GM23338 (cell line): ENCODE data around the gene PTPRN2. TPM values are rescaled to one million over a fixed set of nuclear protein-coding genes. Genes with fewer than 3 reads are reported as not detected.

Experiments
- CREB1 ChIP-seq: fragments of 250-450 bp; sonication (Bioruptor Pico); IDR thresholded peaks from 2 replicates; pipeline ENCODE4 v1.5.0; 2020; ENCODE audit warnings: low read depth, mild to moderate bottlenecking, moderate library complexity
- EZH2 ChIP-seq: fragments of 200-600 bp; sonication (generic); IDR thresholded peaks from one replicate; pipeline ENCODE4 v1.8.0; 2017; ENCODE audit warnings: antibody characterized with exemption, mild to moderate bottlenecking, low read depth; ENCODE audit not compliant: unreplicated experiment
- POLR2AphosphoS5 ChIP-seq: IDR thresholded peaks from 2 replicates; pipeline ENCODE4 v1.6.1; 2016; ENCODE audit warnings: antibody characterized with exemption, low read depth
- ZNF114 ChIP-seq: fragments of 250-450 bp; sonication (Bioruptor Pico); IDR thresholded peaks from 2 replicates; pipeline ENCODE4 v1.5.0; 2020; ENCODE audit warnings: mild to moderate bottlenecking, moderate library complexity
- polyA plus RNA-seq: library from polyadenylated mRNA; unstranded; fragments of >200 nt; fragmentation: Nextera tagmentation; extraction: Ambion mirVana; gene quantifications from 2 replicates; pipeline ENCODE4 v1.2.1, GENCODE V29; 2016
- total RNA-seq: library from RNA; depleted of rRNA; stranded (reverse); fragments of >200 nt; shearing (Covaris generic); gene quantifications from 2 replicates; pipeline ENCODE4 v1.2.3, GENCODE V29; 2014
- TF ChIP-seq, protein P1 (sequence below): fragments of 250-450 bp; sonication (Bioruptor Pico); IDR thresholded peaks from 2 replicates; pipeline ENCODE4 v1.5.0; 2020; ENCODE audit warnings: mild to moderate bottlenecking, moderate library complexity
- TF ChIP-seq, protein P2 (sequence below): IDR thresholded peaks from 2 replicates; pipeline ENCODE4 v1.6.1; 2016; ENCODE audit warnings: antibody characterized with exemption
- TF ChIP-seq, protein P3 (sequence below), 2 experiments: fragments of 200-600 bp in 1 of 2; sonication (generic) in 1 of 2; conservative IDR thresholded peaks; 2 replicates each; pipeline versions ENCODE4 v1.5.1 to v1.6.1; 2016 to 2017; ENCODE audit warnings: antibody characterized with exemption in 2 of 2, low read depth in 2 of 2, mild to moderate bottlenecking in 2 of 2, moderate library complexity in 1 of 2

The PTPRN2 gene
- total and polyA plus RNA-seq, 2 experiments from 2014 or later = 0.87 to 4.0 TPM

DNA sequence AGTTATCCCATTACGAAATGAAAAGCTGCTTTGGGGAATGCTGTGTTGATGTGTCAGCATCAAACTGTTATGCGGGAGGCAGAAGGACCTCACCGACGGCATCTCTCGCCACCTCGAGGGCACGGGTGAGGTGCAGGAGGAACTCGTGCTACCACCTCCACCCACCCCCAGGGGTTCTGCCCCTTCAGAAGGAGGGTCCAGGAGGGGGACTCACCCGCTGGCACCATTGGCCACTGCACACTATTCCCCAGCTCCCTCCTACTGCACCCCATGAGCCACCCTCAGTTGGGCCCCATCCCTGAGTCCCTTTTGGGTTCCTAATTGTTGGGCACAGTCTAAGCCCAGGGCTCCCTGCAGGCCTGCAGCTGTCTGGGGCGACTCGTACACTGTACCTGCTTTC, 236.6 kb downstream of the PTPRN2 start (continued):
- TF ChIP-seq, protein P1, sequence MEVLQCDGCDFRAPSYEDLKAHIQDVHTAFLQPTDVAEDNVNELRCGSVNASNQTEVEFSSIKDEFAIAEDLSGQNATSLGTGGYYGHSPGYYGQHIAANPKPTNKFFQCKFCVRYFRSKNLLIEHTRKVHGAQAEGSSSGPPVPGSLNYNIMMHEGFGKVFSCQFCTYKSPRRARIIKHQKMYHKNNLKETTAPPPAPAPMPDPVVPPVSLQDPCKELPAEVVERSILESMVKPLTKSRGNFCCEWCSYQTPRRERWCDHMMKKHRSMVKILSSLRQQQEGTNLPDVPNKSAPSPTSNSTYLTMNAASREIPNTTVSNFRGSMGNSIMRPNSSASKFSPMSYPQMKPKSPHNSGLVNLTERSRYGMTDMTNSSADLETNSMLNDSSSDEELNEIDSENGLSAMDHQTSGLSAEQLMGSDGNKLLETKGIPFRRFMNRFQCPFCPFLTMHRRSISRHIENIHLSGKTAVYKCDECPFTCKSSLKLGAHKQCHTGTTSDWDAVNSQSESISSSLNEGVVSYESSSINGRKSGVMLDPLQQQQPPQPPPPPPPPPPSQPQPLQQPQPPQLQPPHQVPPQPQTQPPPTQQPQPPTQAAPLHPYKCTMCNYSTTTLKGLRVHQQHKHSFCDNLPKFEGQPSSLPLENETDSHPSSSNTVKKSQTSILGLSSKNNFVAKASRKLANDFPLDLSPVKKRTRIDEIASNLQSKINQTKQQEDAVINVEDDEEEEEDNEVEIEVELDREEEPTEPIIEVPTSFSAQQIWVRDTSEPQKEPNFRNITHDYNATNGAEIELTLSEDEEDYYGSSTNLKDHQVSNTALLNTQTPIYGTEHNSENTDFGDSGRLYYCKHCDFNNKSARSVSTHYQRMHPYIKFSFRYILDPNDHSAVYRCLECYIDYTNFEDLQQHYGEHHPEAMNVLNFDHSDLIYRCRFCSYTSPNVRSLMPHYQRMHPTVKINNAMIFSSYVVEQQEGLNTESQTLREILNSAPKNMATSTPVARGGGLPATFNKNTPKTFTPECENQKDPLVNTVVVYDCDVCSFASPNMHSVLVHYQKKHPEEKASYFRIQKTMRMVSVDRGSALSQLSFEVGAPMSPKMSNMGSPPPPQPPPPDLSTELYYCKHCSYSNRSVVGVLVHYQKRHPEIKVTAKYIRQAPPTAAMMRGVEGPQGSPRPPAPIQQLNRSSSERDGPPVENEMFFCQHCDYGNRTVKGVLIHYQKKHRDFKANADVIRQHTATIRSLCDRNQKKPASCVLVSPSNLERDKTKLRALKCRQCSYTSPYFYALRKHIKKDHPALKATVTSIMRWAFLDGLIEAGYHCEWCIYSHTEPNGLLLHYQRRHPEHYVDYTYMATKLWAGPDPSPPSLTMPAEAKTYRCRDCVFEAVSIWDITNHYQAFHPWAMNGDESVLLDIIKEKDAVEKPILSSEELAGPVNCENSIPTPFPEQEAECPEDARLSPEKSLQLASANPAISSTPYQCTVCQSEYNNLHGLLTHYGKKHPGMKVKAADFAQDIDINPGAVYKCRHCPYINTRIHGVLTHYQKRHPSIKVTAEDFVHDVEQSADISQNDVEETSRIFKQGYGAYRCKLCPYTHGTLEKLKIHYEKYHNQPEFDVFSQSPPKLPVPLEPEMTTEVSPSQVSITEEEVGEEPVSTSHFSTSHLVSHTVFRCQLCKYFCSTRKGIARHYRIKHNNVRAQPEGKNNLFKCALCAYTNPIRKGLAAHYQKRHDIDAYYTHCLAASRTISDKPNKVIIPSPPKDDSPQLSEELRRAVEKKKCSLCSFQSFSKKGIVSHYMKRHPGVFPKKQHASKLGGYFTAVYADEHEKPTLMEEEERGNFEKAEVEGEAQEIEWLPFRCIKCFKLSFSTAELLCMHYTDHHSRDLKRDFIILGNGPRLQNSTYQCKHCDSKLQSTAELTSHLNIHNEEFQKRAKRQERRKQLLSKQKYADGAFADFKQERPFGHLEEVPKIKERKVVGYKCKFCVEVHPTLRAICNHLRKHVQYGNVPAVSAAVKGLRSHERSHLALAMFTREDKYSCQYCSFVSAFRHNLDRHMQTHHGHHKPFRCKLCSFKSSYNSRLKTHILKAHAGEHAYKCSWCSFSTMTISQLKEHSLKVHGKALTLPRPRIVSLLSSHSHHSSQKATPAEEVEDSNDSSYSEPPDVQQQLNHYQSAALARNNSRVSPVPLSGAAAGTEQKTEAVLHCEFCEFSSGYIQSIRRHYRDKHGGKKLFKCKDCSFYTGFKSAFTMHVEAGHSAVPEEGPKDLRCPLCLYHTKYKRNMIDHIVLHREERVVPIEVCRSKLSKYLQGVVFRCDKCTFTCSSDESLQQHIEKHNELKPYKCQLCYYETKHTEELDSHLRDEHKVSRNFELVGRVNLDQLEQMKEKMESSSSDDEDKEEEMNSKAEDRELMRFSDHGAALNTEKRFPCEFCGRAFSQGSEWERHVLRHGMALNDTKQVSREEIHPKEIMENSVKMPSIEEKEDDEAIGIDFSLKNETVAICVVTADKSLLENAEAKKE = no peak
- TF ChIP-seq, protein P2, sequence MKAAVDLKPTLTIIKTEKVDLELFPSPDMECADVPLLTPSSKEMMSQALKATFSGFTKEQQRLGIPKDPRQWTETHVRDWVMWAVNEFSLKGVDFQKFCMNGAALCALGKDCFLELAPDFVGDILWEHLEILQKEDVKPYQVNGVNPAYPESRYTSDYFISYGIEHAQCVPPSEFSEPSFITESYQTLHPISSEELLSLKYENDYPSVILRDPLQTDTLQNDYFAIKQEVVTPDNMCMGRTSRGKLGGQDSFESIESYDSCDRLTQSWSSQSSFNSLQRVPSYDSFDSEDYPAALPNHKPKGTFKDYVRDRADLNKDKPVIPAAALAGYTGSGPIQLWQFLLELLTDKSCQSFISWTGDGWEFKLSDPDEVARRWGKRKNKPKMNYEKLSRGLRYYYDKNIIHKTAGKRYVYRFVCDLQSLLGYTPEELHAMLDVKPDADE = no peak
- TF ChIP-seq POLR2AphosphoS5 (no peak), EZH2 (no peak), CREB1 (CRISPR knock-in tag) (no peak), ZNF114 (CRISPR knock-in tag) (no peak)
- TF ChIP-seq, protein P3, sequence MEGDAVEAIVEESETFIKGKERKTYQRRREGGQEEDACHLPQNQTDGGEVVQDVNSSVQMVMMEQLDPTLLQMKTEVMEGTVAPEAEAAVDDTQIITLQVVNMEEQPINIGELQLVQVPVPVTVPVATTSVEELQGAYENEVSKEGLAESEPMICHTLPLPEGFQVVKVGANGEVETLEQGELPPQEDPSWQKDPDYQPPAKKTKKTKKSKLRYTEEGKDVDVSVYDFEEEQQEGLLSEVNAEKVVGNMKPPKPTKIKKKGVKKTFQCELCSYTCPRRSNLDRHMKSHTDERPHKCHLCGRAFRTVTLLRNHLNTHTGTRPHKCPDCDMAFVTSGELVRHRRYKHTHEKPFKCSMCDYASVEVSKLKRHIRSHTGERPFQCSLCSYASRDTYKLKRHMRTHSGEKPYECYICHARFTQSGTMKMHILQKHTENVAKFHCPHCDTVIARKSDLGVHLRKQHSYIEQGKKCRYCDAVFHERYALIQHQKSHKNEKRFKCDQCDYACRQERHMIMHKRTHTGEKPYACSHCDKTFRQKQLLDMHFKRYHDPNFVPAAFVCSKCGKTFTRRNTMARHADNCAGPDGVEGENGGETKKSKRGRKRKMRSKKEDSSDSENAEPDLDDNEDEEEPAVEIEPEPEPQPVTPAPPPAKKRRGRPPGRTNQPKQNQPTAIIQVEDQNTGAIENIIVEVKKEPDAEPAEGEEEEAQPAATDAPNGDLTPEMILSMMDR (conservative IDR thresholded peaks at IDR 0.05; ENCODE audit: low read depth in 2 of 2) = no peak
